OCI-LY7 (cell line): Measurements from ENCODE around the gene ABL1. TPM values are rescaled to one million over a fixed set of nuclear protein-coding genes. Genes with fewer than 3 reads are reported as not detected.

ENCODE experiments used
- BruUV-seq: library from RNA; stranded (reverse); fragments of 400-500 nt; replicated peaks from 2 replicates; lab custom pipeline; 2021; lab: Mats Ljungman, UMichigan
- CTCF ChIA-PET: fragments of 300-600 bp; sonication (Branson Sonifier 250); formaldehyde crosslinking; loops from one replicate; lab custom pipeline; 2022; ENCODE audit warnings: antibody characterized with exemption; ENCODE audit not compliant: unreplicated experiment; lab: Charles Lee
- POLR2A ChIA-PET: fragments of 300-600 bp; sonication (Branson Sonifier 250); formaldehyde crosslinking; loops from one replicate; lab custom pipeline; 2022; ENCODE audit warnings: antibody characterized with exemption; lab: Charles Lee
- DNase-seq: peaks from one replicate; pipeline ENCODE4 v3.0.0-alpha.2; 2015; ENCODE audit warnings: low spot score
- H2AFZ ChIP-seq: fragments of 200-600 bp; sonication (generic), shearing (Covaris generic); 2 replicates; pipeline ENCODE4 v1.6.1; 2014; ENCODE audit warnings: mild to moderate bottlenecking, antibody characterized with exemption, low read length, moderate library complexity
- H3K27ac ChIP-seq: fragments of 200-600 bp; sonication (generic); 2 replicates; pipeline ENCODE4 v1.5.1; 2014; ENCODE audit warnings: mixed run types, low read depth, mild to moderate bottlenecking, moderate library complexity, low read length, inconsistent platforms; ENCODE audit not compliant: poor library complexity, severe bottlenecking
- H3K36me3 ChIP-seq: fragments of 200-600 bp; sonication (generic); 2 replicates; pipeline ENCODE4 v1.6.1; 2014; ENCODE audit warnings: mild to moderate bottlenecking, antibody characterized with exemption, low read length, moderate library complexity, mixed read lengths; ENCODE audit not compliant: insufficient read depth
- H3K4me1 ChIP-seq: fragments of 200-600 bp; sonication (generic); 2 replicates; pipeline ENCODE4 v1.5.1; 2014; ENCODE audit warnings: mild to moderate bottlenecking, low read length; ENCODE audit not compliant: insufficient read depth, poor library complexity, severe bottlenecking
- H3K4me2 ChIP-seq: fragments of 200-600 bp; sonication (generic); 2 replicates; pipeline ENCODE4 v1.6.1; 2014; ENCODE audit warnings: mild to moderate bottlenecking, low read length
- H3K4me3 ChIP-seq: fragments of 200-600 bp; sonication (generic); 2 replicates; pipeline ENCODE4 v1.5.1; 2014; ENCODE audit warnings: mild to moderate bottlenecking, low read depth, low read length; ENCODE audit not compliant: poor library complexity, severe bottlenecking
- H3K79me2 ChIP-seq: fragments of 200-600 bp; sonication (generic); 2 replicates; pipeline ENCODE4 v1.6.1; 2016; ENCODE audit warnings: low read depth, mild to moderate bottlenecking, low read length, moderate library complexity, mixed read lengths; ENCODE audit not compliant: insufficient read depth
- H3K9me2 ChIP-seq: fragments of 200-600 bp; sonication (generic); 2 replicates; pipeline ENCODE4 v1.6.1; 2016; ENCODE audit warnings: mild to moderate bottlenecking, low read length, mixed read lengths; ENCODE audit not compliant: insufficient read depth
- H3K9me3 ChIP-seq: fragments of 200-600 bp; sonication (generic); 2 replicates; pipeline ENCODE4 v1.6.1; 2014; ENCODE audit warnings: mild to moderate bottlenecking, mixed run types, low read length, mixed read lengths
- H4K20me1 ChIP-seq: fragments of 200-600 bp; sonication (generic); 2 replicates; pipeline ENCODE4 v1.6.1; 2014; ENCODE audit warnings: mild to moderate bottlenecking, antibody characterized with exemption, low read length, moderate library complexity, mixed read lengths; ENCODE audit not compliant: insufficient read depth
- EZH2phosphoT487 ChIP-seq: fragments of 200-600 bp; sonication (generic); IDR thresholded peaks from 2 replicates; pipeline ENCODE4 v1.6.1; 2018; ENCODE audit warnings: low read depth, borderline replicate concordance, mild to moderate bottlenecking, mixed run types, antibody characterized with exemption, low read length, moderate library complexity, mixed read lengths
- intact Hi-C: fragments of 100-400 bp; cut with micrococcal nuclease; formaldehyde crosslinking; loops from one replicate; pipeline ENCODE4 v1.10.0; 2022; ENCODE audit not compliant: unreplicated experiment
- total RNA-seq, 2 experiments: library from RNA; depleted of rRNA in 1 of 2; stranded (reverse); fragments of >200 nt in 1 of 2; shearing (Covaris generic) in 1 of 2; gene quantifications; 2 replicates each; pipeline ENCODE4 v1.2.3, GENCODE V29; 2014 to 2022
- TF ChIP-seq, protein P1 (sequence below): fragments of 200-600 bp; sonication (generic); conservative IDR thresholded peaks from 2 replicates; pipeline ENCODE4 v1.5.1; 2014; ENCODE audit warnings: mild to moderate bottlenecking, antibody characterized with exemption, low read length, moderate library complexity, mixed read lengths

Gene ABL1
- total RNA-seq, 2 experiments from 2014 or later, result 8.1 to 28.3 TPM

DNA sequence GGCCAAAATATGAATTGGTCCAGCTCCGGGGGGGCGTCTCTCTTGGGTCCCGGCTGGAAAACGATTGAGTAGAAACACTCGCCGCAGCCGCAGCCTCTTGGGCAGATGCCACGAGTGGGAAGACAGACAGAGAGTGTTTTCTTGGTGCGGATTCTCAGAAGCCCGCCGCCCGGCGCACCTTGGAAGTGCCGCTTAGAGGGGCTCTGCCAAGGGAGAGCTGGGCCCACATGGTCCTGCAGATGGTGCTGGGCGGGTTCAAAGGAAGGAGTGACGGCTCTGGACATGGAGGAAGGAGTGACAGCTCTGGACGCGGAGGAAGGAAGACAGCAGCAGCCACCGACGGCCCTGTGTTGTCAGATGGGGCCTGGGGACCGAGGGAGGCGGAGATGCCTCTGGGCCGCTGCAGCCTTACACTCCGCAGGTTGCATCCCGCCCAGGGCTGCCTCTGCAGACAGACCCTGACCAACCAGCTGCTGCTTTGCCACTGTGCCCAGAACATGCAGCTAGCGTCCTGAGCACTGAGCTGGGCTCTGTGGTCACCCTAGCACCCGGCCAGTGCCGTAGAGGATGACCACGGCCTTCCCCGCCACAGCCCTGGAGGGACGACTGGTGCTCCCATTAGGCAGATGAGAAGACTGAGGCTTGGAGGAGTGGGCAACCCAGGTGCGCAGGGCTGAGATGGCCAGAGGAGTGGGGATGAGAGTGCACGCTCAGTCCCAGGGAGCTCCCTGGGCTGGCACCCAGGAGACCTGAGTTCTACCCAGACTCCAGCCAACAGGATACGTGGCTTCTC is 82.3 kb downstream of the ABL1 start:
- Histone ChIP-seq H3K9me3 (no peaks in the 10 kb centered on the region), H3K4me2 (no peak overlapping the region), H4K20me1 (no peaks in the 10 kb centered on the region), H3K4me1 (no peaks in the 10 kb centered on the region), H3K36me3 (no peaks in the 10 kb centered on the region), H3K9me2 (no peaks in the 10 kb centered on the region), H3K4me3 (no peak overlapping the region), H3K27ac (no peak overlapping the region), H3K79me2 (no peaks in the 10 kb centered on the region), H2AFZ (no peak overlapping the region)
- BruUV-seq, result no TSS peak
- intact Hi-C loops, result no loop called here
- DNase-seq, result no peak
- POLR2A ChIA-PET, result no interaction called here
- CTCF ChIA-PET, result interaction anchor here (0.6 kb wide), 1 partner anchor 1011 kb away, joined by 5 read pairs; no protein-coding TSS in a partner anchor
- no peak for TF ChIP-seq EZH2phosphoT487
- TF ChIP-seq, protein P1, sequence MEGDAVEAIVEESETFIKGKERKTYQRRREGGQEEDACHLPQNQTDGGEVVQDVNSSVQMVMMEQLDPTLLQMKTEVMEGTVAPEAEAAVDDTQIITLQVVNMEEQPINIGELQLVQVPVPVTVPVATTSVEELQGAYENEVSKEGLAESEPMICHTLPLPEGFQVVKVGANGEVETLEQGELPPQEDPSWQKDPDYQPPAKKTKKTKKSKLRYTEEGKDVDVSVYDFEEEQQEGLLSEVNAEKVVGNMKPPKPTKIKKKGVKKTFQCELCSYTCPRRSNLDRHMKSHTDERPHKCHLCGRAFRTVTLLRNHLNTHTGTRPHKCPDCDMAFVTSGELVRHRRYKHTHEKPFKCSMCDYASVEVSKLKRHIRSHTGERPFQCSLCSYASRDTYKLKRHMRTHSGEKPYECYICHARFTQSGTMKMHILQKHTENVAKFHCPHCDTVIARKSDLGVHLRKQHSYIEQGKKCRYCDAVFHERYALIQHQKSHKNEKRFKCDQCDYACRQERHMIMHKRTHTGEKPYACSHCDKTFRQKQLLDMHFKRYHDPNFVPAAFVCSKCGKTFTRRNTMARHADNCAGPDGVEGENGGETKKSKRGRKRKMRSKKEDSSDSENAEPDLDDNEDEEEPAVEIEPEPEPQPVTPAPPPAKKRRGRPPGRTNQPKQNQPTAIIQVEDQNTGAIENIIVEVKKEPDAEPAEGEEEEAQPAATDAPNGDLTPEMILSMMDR, result no peak

DNA sequence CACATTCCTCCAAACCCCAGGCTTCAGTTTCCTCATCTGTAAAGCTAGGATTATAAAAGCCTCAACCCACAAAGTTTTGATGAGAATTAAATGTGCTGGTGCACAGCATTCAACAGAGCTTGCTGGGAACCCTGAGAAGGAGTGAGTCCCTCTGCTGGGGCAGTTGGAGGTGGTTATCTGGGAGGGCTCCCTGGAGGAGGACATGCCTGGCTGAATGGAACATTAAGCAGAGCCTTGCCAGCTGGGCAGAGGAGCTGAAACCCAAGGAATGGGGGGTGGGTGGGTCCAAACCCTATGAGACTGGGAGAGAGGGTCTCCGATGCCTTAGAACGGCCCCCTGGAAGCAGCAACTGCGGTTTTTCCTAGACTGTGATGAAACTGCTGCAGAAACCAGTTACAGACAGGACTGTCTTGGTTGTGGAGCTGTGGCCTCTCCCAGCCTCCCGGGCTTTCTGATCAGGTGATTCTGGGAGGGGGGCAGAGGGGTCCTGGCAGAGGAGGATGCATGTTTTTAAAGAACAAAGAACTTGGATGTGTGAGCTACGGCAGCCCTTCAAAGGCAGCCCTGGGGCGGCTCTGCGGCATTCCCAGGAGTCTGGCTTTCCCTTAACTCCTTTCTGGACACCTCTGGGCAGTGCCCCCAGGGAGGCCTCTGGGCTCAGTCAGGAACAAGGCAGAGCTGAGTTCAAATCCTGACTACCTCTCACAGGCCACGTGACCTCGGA is 83.2 kb downstream of the ABL1 start:
- Histone ChIP-seq H4K20me1 (no peaks in the 10 kb centered on the region), H3K4me1 (no peaks in the 10 kb centered on the region), H3K36me3 (no peaks in the 10 kb centered on the region), H3K9me2 (no peaks in the 10 kb centered on the region), H3K4me2 (no peak overlapping the region), H3K27ac (no peak overlapping the region), H3K4me3 (no peak overlapping the region), H3K79me2 (no peaks in the 10 kb centered on the region), H3K9me3 (no peaks in the 10 kb centered on the region), H2AFZ (no peak overlapping the region)
- intact Hi-C loops, result no loop called here
- BruUV-seq, result no TSS peak
- ChIA-PET POLR2A (no interaction called here), CTCF (interaction anchor here (0.6 kb wide), 1 partner anchor 1011 kb away, joined by 5 read pairs; no protein-coding TSS in a partner anchor)
- TF ChIP-seq, protein P1, result no peak
- TF ChIP-seq EZH2phosphoT487, result no peak
- no peak for DNase-seq
